Body of pancreas (tissue), 4 donors: Measurements from ENCODE around the gene DOK1.

Source experiments
- CTCF ChIP-seq, 7 experiments: fragments of 450-650 bp in 4 of 7; fragments of 200-600 bp in 3 of 7; sonication (generic) in 3 of 7; IDR thresholded peaks; one replicate each; pipeline ENCODE4 v1.5.1; 2016 to 2019; ENCODE audit warnings: antibody characterized with exemption in 7 of 7
- POLR2A ChIP-seq, 3 donors: fragments of 450-650 bp; IDR thresholded peaks; one replicate each; pipeline ENCODE4 v1.6.1; 2016; ENCODE audit warnings: antibody characterized with exemption in 3 of 3, mild to moderate bottlenecking in 2 of 3

- no peak for TF ChIP-seq CTCF (IDR thresholded peaks at IDR 0.05)
- TF ChIP-seq POLR2A (IDR thresholded peaks at IDR 0.05), result no peak
Measured at GRCh38 chr2:74569686-74570085, 15.2 kb downstream of the DOK1 start.
